HepG2 (cell line): ENCODE data around the gene PSMB11.

Experiments used
- FOXP1 ChIP-seq, 2 experiments: fragments of 450-650 bp in 1 of 2; IDR thresholded peaks; 2 replicates each; pipeline ENCODE4 v1.6.1; 2017 to 2018; ENCODE audit warnings: antibody characterized with exemption in 1 of 2
- ZNF235 ChIP-seq: sonication (generic); formaldehyde crosslinking; IDR thresholded peaks from 2 replicates; pipeline ENCODE4 v1.8.1; 2023; ENCODE audit warnings: mild to moderate bottlenecking, missing genetic modification reagents, borderline replicate concordance

DNA sequence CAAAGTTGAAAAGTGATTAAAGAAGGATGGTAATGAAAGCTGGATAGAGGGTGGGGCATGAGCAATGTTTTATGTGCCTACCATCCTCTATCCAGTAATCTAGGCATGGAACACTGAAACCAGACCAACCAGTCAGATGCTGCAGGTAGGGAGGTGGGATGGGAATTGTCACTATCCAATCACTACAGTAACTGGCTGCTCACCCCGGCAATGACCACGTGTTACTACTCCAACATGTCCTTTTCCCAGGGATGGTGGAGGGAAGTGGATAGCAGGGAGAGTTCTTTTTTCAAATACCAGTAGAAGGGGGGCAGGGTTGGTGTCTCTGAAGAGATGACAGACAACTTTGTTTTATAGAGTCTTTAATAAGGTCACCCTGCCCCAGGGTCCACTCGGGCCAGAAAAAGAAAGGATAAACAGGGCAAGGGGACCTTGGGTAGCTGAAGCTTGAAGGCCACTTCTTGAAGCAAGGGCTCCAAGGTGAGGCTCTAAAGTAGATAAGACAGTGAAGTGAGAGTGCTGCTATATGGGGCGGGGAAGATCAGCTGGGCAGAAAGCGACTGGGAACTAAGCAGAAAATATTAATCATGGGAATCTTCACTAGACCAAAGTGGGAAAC is 30.0 kb downstream of the PSMB11 start:
- TF ChIP-seq FOXP1 (IDR thresholded peaks at IDR 0.05) (no peak), FOXP1 (CRISPR knock-in tag; IDR thresholded peaks at IDR 0.05) (no peak), ZNF235 (no peak)
